NCI-H2107 treated with DMSO at 0.1 percent for 48 hours (cell line): ENCODE results near the gene VAV3.
A peak's percentile ranks its signal among the peaks of the same experiment; 100 is the strongest.
"Not testable (repeated sequence)": the region's sequence is repeated elsewhere in the genome, so short reads cannot be mapped to it uniquely, and the experiment has no call there.

Experiments
- DNase-seq: peaks from one replicate; lab custom pipeline; 2025; ENCODE audit not compliant: unreplicated experiment; lab: John Stamatoyannopoulos, UW

Gene VAV3

GRCh38 chr1:107895403-107896191 lies 69.4 kb downstream of the VAV3 start:
- DNase-seq = no peak

GRCh38 chr1:107894605-107895004 lies 70.4 kb downstream of the VAV3 start:
- DNase-seq = no peak

- DNase-seq = not testable (repeated sequence)
Observed at GRCh38 chr1:107893350-107893749, 71.6 kb downstream of the VAV3 start.

GRCh38 chr1:107889524-107889923 lies 75.5 kb downstream of the VAV3 start:
- no peak for DNase-seq

GRCh38 chr1:107883562-107883961 lies 81.4 kb downstream of the VAV3 start:
- no peak for DNase-seq

GRCh38 chr1:107879927-107880326 lies 85.1 kb downstream of the VAV3 start:
- no peak for DNase-seq

- DNase-seq = no peak
Observed at GRCh38 chr1:107879346-107879745, 85.6 kb downstream of the VAV3 start.

GRCh38 chr1:107877745-107878144 lies 87.2 kb downstream of the VAV3 start:
- DNase-seq = no peak

GRCh38 chr1:107877092-107877491 lies 87.9 kb downstream of the VAV3 start:
- DNase-seq = peak; percentile 2

- DNase-seq = no peak
Observed at GRCh38 chr1:107875689-107876088, 89.3 kb downstream of the VAV3 start.

GRCh38 chr1:107874221-107874620 lies 90.8 kb downstream of the VAV3 start:
- no peak for DNase-seq

- DNase-seq = no peak
Observed at GRCh38 chr1:107871687-107872395, 93.1 kb downstream of the VAV3 start.

GRCh38 chr1:107871259-107871658 lies 93.7 kb downstream of the VAV3 start:
- no peak for DNase-seq

- no peak for DNase-seq
Observed at GRCh38 chr1:107870696-107871095, 94.3 kb downstream of the VAV3 start.

- no peak for DNase-seq
Observed at GRCh38 chr1:107867897-107868296, 97.1 kb downstream of the VAV3 start.

- no peak for DNase-seq
Observed at GRCh38 chr1:107867422-107867821, 97.6 kb downstream of the VAV3 start.

GRCh38 chr1:107866870-107867269 lies 98.1 kb downstream of the VAV3 start:
- DNase-seq = no peak

- DNase-seq = no peak
Observed at GRCh38 chr1:107865627-107866026, 99.4 kb downstream of the VAV3 start.

- DNase-seq = no peak
Observed at GRCh38 chr1:107863342-107863741, 101.6 kb downstream of the VAV3 start.

- no peak for DNase-seq
Observed at GRCh38 chr1:107862064-107862463, 102.9 kb downstream of the VAV3 start.

GRCh38 chr1:107858323-107858722 lies 106.7 kb downstream of the VAV3 start:
- DNase-seq = no peak

GRCh38 chr1:107851418-107851817 lies 113.6 kb downstream of the VAV3 start:
- no peak for DNase-seq
